ENCODE results near the gene BRINP2.

The BRINP2 gene, protein sequence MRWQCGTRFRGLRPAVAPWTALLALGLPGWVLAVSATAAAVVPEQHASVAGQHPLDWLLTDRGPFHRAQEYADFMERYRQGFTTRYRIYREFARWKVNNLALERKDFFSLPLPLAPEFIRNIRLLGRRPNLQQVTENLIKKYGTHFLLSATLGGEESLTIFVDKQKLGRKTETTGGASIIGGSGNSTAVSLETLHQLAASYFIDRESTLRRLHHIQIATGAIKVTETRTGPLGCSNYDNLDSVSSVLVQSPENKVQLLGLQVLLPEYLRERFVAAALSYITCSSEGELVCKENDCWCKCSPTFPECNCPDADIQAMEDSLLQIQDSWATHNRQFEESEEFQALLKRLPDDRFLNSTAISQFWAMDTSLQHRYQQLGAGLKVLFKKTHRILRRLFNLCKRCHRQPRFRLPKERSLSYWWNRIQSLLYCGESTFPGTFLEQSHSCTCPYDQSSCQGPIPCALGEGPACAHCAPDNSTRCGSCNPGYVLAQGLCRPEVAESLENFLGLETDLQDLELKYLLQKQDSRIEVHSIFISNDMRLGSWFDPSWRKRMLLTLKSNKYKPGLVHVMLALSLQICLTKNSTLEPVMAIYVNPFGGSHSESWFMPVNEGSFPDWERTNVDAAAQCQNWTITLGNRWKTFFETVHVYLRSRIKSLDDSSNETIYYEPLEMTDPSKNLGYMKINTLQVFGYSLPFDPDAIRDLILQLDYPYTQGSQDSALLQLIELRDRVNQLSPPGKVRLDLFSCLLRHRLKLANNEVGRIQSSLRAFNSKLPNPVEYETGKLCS

DNA sequence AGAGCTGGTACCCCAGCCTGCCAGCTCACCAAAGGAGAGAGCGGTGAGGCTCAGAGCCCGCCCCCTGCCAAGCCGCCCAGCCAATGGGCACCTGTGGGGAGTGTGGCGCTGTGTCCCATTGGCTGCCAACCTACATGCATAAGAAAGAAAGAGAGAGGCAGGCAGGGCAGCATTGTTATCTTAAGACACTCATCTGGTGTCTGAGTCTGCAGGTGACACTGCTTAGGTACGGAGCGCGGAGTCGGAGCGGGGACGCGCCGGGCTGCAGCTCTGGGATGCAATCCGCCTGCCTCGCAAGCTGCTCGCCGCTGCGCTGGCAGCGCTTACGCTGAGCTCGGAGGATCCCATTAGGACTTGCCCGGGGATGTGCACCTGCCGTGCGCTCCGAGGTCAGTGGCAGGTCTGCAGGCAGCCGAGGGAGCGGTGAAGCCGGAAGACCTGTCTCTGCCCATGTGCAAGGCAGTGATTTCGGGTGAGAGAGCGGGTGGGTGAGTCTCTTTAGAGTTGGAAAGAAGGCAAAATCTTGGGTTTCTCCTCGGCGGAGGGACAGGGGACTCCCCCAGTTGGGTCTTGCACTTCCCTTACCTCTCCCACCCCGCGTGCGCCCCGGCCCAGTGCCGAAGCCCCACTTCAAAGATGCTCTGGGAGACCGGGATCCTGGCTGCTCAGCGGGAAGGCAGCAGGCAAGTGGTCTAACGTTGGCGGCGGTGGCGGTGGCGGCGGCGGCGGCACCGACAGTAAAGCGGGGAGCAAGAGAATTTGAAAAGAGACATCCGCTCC lies at the start of gene BRINP2:
Gene BRINP2, plus strand, starts transcription at position 203 of the 780 bp plus-strand sequence. CDS start 58,919 bp downstream, outside the sequence.
- no peak for DNase-seq (ENCODE audit: low read depth)

DNA sequence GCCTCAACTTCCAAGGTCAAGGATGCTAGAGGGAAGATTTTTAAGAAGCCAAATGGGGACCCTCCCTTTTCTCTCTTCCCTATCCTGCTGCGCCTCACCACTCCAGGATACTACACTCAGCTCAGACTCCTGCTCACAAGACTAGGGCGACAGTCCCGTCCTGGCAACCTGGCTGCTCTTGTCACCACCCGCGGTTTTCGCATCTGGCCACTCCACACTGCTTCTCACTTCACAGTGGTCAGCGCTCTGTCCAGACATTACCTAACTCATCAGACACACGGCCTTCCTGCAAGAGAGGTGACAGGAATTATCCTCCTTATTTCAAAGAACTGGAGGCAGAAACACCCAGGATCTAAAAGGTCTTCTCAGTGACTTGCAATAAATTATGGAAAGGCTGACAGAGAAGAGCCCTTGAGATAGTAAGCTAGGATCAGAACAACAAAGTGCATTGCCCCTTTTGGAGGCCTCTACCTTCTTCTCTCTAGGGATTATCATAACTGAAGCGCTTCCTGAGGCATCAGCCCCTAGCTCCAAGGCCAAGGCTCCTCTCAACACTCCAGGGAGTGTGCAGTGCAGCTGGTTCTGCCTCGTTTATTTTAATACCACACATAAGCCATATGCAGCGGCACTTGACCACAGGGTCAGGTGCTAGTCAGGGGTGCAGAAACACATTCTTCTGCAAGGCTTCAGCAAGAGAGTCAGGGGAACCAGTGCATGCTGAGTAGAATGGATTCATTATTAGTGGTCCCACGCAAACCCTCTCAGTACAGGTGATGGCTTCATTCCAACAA lies 48.1 kb upstream of the BRINP2 start:
- no peak for DNase-seq (ENCODE audit: low read depth)

DNA sequence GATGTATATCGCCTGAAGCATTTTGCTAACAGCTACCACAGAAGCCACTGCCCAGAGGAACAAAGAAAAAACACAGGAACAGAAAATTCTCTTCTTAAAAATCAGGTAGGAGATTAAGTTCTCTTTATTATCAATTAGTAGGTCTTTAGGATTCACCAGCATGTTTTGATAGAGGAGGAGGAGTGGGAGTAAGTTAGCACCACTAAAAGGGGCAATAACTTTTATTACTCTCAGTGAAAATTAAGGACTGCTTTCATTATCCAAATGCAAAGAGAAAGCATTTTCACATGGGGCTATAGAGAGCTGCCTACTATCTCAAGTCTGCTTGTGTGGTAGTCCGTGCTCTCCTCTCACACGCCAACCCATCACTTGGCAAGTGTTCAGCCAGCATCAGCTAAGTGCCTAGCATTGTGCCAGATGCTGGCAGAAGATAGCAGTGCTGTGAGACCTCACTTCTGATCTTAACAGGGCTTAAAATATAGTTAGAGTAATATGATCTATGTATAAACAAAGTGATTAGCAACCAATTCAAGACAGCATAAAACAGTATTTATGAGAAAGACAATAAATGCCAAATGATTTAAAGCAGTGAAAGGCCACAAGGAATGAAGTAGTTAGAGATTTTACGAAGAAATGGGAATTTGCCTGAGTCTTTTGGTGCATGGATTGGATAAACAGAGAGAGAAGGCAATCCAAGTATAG lies 46.0 kb upstream of the BRINP2 start:
- no peak for DNase-seq (ENCODE audit: low read depth)

DNA sequence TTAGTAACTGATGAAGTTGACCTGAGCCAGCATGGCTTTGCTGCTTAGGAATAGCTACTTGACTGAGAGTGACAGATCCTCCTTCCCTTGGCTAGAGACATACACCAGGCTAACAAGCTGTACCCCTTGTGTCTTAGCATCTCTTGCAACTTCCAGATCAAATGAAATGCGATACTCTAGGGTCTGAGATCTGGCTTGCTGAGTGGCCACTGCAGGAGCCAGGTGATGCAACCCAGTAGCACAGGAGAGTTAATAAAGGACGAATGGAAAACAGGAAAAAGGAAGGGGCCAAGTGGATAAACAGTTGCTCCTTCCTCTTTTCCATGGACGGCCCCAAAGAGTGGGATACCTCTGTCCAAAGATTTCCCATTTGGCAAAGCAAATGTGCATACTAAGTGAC lies 44.5 kb upstream of the BRINP2 start:
- DNase-seq (ENCODE audit: low read depth), result no peak

DNA sequence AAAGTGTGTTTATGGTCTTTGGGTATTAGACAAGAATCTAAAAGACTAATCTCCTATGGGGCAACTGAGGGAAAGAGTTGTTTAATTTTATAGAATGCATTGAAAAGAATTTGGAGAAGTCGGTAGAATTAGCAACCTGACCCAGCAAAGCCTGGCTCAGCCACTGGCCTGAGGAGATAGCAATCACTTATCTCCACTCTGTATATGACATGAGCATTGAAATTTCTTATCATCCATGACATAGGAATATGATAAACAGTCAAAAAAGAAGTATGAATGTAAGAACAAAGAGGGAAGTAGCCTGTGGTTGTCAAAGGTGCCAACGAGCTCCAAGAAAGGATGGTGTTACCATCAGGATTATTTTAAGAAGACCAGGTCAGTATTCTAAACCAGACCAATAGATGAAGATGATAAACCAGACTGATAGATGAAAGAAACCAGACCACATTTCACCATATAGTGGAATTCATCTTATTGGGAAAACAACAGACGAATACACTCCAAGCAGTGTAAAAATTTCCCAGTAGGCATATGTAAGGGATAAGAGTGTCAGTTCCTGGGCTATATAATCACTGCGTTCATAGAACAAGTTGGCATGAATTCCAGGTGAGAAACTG lies 42.0 kb upstream of the BRINP2 start:
- DNase-seq (ENCODE audit: low read depth), result no peak

DNA sequence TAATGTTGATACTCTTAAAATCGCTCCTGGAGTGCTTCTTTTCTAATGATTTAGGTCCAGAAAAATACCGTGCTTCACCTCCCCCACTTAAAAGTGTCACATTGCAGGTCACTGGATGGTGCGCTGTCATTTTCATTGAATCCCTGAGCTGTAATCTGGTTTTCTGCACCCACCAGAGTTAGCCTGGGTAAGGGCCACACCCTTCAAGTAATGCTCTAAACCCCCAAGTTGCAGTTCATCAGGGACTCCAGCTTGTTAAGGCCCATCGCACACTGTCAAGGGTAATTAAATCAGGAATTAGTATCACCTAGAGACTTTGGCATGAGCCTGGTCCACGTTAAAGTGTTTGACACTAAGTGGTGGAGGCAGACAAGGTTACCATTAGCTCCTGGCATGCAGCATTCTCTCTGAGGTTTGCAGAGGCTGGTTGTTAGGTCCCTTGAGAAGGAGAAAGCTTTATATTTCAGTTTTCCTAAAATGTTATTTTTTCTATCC lies 40.3 kb upstream of the BRINP2 start:
- DNase-seq (ENCODE audit: low read depth), result no peak

DNA sequence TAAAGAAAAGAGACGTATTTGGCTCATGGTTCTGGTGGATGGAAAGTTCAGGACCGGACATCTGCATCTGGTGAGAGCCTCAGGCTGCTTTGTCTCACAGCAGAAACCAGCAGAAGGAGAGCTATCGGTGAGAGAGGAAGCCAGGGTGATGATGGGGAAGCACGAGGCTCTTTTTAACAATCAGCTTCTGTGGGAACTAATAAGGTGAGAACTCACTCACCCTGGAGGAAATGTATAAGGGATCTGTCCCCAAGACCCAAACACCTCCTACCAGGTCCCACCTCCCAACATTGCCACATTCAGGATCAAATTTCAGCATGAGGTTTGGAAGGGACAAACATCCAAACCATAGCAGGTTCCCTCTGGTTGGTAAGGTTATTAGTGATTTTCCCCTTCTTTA lies 39.0 kb upstream of the BRINP2 start:
- DNase-seq (ENCODE audit: low read depth), result no peak

DNA sequence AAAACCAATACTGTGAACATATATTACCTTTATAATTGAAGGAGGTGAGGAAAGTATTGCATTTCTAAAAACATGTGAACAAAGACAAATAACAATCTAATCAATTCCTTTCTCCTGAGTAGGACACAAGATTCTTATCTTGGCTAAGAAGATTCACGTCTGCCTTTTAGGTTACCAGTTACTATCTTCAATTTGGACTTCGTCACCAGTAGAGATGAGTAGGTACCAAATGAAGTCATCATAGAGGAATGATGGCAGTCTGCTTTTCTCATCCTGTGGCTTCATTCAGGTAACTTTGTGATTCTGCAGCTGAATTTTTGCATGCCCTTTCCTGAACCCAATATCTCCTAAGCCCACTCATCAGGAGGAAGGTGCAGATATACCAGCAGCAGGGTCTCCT lies 38.6 kb upstream of the BRINP2 start:
- no peak for DNase-seq (ENCODE audit: low read depth)

DNA sequence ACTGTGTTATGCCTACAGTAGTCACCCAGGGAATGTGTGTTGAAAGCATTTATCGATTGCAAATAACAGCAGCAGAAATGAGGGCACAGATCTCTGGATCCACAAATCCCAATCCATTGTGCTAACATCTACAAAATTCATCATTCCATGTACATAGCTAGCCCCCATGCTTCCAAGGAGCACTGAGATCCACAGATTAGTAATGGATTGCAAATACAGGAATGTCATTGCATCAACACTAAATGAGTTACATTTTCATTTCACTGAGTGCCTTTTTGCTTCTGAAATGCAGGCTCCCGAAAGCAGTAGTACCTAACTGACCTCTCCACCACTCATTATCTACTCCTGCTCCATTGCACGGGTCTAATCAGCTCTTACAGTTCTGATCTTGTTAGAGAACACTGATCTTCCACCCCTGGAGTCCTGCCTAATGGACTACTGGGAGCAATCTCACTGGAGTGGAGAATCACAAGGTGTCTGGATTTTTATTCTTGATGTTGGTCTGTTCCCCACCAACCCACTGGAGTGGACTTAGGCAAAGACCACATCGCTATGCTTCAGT lies 36.7 kb upstream of the BRINP2 start:
- no peak for DNase-seq (ENCODE audit: low read depth)

DNA sequence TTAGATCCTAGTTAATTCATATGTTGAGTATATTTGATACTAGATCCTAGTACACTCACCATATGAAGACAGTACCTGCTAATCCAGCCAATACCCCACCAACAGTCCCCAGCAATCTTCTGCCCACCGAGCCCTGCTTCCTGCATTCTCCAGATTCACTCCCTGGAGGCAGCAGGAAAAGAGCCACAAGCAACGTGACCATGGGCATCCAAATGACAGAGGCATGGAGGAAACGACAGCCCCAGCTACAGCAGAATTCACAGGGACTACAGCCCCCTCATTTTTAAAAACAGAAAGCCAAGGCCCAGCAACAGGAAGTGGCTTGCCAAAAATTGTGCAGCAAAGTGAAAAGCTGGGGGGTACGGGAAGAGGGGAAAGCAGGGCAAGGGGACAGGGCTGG lies 35.5 kb upstream of the BRINP2 start:
- no peak for DNase-seq (ENCODE audit: low read depth)

DNA sequence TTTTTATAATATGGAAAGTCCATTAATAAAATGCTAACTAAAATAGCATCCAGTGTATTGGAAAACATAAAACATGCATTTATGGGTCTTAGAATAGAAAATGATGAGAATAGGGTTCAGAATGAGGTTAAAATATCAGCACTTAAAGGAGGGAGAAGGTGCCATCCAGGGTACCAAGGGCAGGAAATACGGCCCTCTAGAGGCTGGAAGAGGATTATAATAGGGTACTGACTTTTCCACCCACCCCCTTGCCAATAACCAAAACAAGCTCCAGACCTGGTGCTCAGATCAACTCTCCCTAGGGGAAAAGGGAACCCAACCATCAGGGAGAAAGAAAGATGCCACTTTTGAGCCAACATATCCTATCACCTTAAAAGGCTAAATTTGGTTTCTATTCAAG lies 32.9 kb upstream of the BRINP2 start:
- no peak for DNase-seq (ENCODE audit: low read depth)

DNA sequence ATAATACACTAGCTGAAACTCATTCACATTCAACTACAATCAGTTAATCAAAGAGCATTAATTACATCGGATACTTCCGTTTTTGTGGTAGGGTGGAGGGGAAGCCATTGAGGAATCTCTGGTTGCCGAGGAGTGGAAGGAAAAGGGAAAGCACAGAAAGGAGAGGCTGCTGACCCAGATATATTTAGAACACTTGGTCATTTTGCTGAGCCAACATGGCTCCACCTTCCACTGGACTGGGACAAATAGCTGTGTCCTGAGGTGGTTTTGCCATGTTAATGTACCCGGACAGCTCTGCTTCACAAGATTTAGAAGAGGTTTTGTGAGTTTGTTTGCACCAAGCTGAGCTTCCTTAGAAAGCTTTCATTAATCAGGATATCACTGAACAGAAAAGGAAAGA lies 32.4 kb upstream of the BRINP2 start:
- no peak for DNase-seq (ENCODE audit: low read depth)

DNA sequence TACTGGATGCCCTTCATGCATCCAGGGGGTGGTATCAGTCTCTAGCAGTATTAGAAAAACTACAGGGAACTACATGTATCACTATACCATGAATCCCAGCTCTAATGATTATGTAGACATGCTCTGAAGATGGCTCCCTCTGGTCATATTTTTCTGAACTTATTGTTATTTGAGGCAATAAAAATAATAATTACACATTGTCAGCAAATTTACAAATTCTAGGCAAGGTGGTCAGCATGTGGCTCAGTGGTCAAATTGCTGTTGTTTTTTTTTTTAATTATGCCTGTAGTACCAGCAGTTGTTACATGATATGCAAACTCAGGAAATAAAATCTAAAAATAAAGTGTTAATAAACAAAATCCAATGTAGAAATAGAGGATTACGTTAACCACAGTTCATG lies 28.7 kb upstream of the BRINP2 start:
- DNase-seq (ENCODE audit: low read depth), result no peak

DNA sequence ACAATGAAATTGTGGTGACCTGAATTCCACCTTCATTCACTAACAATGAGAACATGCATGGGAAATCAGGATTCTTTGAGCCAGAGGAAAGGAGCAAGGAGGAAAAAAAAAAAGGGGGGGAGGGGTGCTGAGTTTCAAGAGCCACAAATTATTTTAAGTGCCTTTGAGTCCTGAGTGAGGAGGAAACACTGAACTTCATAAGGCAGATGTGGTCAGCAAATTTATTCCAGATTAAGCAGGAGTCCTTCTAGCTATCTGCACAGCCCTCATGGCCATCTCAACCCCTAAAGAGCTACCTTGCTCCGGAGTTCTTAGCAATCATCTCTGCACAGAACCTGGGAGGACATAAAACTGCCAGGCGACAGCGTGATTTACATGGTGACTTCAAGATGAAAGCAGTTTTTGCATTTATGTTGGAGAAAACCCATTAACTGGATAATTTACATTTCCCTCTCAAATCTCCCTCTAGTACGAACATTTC lies 27.9 kb upstream of the BRINP2 start:
- no peak for DNase-seq (ENCODE audit: low read depth)

DNA sequence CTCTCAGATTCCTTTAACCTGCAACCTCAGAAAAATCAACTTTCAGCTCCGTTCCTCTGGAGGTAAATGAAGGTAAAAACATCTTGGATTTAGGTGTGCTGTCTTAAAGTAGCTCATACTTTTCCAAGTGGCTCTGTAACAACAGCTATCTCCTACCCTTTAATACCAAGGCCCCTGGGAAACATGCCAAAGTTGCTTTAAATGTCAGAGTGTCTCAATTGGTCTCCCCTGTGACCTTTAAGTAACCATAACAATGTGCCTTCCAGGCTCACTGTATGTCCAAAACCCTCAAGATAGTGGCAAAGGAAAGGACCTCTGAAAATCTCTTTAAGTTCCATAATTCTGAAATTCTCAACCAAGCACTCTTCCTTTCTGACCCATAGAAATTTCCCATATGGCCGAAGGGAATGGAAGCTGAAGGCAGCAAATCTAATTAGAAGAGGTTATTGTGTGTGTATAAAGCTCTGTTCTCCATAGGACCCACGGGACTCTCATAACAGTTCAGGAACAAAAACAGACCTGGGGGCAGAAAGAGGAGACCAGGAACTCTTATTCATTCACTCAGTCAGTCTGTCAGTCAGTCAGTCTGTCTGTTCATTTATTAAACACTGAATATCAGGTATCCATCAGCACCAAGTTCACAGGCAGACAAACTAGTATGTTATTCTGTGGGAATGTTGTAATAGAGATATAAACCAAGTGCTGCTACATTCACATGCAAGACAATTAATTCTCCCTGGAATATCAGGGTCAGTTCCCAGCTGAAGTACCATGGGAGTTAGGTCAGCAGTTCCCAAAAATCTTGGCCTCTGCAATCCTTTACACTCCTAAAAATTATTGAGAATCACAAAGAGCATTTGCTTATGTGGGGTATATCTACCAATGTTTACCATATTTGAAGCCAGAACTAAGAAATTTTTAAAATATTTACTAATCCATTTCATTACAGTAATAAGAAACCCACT lies 25.4 kb upstream of the BRINP2 start:
- no peak for DNase-seq (ENCODE audit: low read depth)

DNA sequence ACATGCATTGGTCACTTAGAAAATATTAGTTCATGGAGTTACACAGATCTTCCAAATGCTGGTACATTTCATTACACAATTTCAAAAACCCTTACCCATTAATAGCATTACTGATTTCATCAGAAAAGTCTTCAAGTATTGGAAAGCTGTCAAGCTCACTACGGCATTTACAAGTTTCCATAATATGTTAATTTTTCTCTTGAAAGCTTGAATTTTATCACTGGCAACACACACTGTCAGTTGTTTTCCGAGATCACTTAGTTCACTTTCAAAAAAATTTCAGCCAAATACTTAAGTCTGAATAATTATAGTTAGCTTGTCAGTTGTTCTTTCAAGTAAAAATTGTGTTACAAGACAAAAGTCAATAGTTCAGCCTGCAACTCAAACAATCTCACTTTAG lies 24.3 kb upstream of the BRINP2 start:
- no peak for DNase-seq (ENCODE audit: low read depth)

DNA sequence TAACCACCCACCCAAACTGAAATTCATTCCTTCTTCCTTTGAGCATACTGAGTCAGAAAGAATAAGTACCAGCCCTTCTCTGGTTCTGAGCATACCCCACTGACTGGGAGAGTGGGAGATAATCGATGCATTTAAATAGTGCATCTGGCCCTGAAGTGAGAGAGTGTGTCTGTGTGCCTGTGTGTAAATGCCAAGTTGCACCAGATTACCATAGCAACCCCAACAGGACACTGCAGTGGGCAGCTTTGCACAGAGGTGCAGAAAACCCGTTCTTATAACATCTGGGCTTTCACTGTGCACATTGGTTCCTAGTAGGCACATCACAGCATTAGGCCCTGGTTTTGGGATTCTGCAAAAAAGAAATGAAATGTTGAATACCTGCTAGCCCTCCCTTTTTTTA lies 8.5 kb upstream of the BRINP2 start:
- DNase-seq (ENCODE audit: low read depth), result no peak

DNA sequence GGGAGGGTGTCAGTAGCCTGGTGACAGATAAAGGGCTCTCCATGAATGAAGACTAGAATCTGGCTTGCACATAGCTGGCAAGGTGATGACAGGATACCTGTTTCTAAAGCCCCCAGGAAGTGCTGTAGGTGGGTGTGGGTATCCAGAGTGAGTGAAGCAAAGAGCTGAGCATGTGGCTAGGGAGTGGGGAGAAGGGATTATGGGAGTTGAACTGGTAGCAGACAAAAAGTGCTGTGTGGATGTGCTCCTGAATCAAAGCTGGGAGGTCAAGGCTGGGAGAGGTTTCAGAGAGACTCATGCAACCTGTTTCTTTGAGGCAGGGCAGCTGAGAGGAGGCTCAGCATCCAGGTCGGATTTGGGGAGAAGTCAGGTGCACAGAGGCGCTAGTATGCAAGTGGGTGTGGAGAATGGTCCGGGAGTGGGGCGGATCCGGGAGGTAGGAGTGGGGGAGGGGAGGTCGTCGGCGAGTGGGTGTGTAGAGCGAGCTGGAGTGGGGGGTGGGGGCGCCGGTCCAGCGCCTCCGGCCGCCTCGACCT lies 6.8 kb upstream of the BRINP2 start:
- no peak for DNase-seq (ENCODE audit: low read depth)

All from GM04504 (cell line).